Measurements from ENCODE around the gene N4BP2L1.
A peak's percentile ranks its signal among the peaks of the same experiment; 100 is the strongest.

N4BP2L1 gene

DNA sequence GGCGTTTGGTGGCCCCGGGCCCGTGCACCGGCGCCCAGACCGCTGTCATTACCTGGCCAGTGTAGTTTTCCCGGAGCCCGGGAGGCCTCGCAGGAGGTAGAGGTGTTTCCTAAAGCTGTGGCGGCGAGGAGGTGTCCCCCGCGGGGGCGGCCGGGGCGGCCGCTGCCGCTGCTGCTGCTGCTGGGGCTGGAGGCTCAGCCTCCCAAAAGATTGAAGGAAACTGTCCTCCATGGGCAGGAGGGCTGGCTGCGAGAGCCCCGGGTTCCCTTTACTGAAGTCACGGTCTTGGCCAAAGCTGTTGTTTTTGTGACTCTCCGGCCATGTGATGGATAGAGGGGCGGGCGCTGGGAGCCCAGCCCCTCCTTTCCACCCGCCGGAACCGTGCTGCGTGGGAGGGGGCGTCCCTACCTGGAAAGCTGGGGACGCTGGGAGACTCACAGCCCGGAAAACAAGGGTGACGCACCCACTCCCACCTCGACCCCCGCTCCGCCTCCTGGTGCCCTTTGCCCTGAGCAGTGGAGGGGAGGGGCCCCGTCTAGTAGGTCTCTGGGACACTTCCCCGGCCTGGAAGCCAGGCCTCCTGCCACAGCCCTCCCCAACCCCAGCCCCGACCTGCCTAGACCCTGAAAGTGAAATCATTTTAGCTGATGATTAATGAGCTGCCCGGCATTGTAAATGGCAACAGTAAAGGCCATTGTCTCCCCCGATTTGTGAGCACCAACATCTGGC lies at the start of gene N4BP2L1:
Gene N4BP2L1, minus strand, starts transcription at position 279 of the 729 bp plus-strand sequence. Its CDS starts 48 bp downstream, at position 231.
- peak; percentile 73 for DNase-seq

DNA sequence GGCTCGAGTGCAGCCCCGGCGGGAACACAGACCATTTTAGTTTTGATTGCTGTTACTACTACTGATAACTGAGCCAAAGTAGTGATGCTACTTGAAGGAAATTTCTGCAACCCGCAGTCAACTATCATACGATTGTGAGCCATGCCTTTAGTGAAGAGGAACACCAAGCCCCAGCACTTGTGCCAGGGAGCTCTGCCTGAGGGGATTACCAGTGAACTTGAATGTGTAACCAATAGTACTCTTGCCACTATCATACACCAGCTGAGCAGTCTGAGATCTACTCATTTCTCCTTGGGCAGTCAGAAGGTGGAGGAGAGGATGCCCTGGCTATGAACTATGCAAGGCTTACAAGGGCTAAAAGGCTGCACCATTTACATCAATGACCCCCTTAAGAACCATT lies 49.0 kb upstream of the N4BP2L1 start:
- no peak for DNase-seq

DNA sequence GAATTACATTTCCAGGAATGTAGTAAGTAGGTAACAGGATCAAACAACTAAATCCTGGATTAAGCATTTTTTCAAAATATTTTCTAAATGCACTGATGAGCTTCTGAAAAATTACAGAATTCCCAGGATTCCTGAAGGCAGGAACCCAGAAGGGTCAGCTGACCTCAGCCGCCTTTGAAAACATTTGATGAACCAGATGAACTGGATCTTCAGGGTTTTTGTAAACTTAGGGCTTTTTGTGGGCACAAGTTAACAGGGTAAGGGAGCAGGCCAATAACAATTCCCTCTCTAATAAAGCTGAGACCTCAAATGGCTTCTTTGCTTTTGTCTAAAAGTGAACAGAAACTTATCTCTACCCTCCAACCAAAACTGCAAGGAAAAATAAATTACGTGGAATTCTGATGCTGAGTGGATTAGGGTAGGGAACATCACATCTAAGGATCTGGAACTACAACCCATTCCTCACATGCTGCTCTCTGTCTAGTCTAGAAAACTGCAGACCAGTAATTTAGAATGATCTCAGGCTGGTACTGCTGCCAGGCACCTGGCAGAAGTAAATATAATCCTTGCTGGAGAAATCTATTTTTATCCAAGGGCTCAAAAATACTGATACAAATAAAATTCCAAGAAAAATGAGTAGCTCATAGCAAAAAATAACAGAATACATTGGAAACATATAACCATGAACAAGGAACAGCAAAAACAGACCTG lies 48.2 kb upstream of the N4BP2L1 start:
- no peak for DNase-seq

DNA sequence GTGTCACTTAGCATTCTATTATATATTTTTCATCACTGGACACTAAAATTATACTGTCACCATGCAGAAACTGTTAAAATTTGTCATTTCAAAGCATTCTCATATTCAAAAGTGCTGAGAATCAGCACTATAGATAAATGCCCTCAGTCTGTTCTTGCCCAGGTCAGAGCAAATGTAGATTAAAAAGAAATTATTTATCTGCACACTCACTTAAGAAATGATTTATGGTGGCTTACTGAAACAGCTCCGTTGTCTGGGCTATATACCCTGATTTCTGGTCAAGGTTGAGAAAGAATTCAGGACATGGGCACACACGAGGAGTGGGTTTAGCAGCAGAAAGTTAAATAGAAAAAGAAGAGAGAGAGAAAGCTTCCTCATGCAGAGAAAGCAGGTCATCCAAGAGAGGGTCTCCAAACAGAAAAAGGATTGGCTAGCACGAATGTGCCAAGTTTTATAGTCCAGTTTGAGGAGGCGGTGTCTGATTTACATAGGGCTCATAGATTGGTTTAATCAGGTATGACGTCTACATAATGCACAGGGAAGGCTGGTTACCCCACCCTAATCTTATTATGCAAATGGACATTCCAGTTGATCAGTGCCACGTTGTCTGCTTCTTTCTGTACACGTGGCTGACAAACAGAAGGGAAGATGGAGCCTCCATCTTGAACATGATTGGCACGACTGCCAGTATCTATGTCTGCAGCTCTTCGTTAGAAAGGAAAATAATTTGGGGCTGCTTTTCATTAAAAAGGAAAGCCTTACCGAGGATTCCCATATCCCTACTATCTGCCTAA lies 47.3 kb upstream of the N4BP2L1 start:
- DNase-seq: no peak

DNA sequence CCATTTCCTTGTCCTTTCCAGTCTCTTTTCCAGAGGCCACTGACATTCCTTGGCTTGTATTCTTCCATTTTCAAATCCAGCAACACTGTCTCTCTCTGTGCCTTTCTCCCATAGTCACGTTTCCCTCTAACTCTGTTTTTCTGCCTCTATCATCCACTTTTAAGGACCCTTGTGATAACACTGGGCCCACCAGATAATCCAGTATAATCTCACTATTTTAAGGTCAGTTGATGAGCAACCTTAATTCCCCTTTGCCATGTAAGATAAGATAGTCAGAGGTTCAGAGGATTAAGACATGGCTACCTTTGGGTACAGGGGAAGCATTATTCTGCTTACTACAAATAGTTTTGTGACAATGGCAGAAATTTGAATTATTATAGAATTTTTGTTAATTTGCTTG lies 45.7 kb upstream of the N4BP2L1 start:
- DNase-seq: no peak

DNA sequence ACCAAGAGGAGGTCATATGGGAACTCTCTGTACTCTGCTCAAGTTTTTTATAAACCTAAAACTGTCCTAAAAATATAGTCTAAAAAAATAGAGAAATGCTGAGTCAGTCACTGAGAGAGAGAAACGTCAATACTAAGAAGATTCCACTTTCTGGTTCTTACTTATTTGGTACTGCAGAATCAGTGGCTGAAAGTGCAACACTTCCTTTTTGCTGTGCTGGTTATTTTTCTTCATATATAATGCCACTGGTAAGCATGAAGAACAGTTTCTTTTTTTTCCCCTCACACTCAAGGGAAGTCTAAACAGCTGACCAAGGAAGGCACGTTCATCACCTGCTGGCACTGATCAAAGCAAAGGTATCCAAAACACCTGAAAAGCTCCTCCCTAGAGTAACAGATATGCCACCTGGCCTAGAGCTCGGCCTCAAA lies 44.3 kb upstream of the N4BP2L1 start:
- DNase-seq: no peak

DNA sequence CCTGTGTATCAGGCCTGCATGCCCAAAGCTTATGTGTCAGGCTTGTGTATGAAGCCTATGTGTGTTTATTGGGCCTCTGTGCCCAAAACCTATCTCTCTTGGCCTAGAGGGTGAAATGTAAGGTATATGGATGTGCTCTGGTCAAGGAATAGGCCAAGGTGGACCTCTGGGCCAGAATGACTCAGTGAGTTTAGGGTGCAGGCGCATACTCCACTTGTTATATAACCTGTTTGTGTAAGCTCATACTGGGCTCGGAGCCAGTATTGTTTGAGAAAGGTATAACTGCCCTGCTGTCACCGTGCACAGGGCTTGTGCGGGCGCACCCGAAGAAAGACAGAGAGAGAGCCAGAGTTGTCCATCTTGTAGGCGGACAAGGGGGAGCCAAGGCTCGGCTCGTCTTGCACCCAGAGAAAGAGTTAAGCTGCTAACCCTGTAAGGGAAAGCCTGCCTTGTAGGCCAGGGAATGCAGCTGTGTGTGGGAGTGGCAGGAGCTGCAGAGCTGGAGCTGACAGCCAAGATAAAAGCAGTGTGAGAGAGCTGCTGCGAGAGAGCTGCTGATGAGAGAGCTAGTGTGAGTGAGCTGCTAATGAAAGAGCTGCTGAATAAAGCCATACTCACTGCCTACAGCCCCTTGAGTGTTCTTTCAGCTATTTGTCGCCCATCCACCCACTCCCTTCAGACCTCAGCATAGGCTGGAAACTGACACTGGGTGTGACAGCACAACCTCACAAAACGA lies 43.4 kb upstream of the N4BP2L1 start:
- DNase-seq: no peak

DNA sequence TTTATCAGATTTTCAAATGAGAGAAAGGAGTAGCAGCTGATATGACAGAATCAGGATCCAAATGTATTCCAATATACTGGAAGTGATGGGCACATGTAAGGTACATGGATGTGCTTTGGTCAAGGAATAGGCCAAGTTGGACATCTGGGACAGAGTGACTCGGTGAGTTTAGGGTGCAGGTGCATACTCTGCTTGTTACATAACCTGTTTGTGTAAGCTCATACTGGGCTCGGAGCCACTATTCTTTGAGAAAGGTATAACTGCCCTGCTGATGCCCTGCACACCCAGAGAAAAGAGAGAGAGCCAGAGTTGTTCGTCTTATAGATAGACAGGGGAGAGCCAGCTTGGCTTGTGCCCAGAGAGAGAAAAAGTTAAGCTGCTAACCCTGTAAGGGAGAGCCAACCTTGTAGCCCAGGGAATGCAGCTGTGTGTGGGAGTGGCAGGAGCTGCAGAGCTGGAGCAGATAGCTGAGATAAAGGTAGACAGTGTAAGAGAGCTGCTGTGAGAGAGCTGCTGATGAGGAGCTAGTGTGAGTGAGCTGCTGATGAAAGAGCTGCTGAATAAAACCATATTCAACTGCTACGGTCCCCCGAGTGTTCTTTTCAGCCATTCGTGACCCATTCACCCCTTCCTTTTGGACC lies 40.7 kb upstream of the N4BP2L1 start:
- DNase-seq: no peak

DNA sequence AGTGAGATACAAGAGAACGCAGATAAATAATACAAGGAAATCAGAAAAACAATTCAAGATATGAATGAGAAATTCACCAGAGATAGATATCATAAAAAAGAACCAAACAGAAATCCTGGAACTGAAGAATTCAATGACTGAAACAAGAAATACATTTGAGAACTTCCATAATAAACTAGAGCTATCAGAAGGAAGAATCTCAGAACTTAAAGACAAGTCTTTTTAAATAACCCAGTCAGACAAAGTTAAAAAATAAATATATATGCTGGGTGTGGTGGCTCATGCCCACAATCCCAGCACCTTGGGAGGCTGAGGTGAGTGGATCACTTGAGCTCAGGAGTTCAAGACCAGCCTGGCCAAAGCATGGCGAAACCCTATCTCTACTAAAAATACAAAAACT lies 28.7 kb upstream of the N4BP2L1 start:
- DNase-seq: no peak

DNA sequence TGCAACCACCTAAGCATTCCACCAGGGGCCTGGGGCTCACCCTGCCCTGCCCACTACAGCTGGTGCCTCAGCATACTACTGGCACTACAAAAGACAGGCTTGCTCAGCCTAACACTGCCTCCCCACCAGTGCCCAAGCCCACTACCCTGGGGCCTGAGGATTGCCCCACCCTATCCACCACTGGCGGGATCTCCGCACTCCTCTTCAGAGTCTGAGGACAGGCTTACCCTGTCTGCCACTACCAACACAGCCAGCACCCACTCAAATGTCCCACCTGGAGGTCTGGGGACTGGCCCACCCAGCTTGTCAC lies 27.6 kb upstream of the N4BP2L1 start:
- no peak for DNase-seq

DNA sequence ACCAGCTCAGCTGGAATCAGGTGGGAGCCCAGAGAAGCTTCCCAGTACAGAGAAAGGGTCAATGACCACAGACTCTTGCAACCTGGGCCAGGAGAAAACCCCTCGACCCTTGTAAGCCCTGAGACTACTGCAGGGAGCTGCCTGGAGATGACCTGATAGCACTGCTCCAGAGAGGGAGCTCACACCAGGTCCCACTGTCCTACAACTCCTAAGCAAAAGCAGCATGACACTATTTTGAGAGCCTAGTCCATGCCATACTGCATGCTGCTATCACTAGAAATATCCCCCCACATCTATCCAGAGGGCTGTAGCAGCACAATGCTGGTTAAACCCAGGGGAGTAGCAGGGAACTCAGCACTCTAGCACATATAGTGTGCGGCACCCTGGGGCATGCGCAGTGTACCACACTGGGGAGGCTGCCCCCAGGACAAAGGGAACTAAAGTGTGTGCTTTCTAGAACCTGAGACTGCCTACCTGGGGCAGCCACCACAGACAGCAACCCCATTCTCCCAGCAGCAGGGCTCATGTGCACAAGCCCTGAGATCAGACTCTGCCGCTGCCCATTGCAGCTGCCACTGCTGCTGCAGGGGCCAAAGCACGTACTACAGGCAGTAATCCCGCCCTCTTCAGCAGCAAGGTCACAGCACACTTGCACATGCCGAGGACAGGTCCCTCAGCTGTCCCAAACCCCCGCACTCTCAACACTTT lies 27.1 kb upstream of the N4BP2L1 start:
- no peak for DNase-seq

DNA sequence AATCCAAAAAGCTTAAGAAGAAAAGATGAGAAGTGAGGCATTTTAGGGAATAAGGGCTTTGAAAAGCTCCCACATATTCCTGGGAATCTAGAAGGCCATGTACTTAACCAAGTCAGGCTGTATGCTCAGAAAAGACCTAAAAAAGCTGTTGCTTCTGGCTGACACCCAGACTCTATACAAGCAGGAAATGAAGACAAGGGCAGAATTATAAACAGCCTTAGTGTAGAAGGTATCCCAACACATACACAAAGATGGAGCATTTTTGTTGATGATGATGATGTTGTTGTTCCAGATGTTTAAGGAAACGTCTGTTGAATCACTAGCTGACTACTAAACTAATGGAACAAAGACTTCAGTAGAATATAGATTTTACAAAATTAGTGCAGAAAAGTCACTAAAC lies 26.1 kb upstream of the N4BP2L1 start:
- DNase-seq: no peak

DNA sequence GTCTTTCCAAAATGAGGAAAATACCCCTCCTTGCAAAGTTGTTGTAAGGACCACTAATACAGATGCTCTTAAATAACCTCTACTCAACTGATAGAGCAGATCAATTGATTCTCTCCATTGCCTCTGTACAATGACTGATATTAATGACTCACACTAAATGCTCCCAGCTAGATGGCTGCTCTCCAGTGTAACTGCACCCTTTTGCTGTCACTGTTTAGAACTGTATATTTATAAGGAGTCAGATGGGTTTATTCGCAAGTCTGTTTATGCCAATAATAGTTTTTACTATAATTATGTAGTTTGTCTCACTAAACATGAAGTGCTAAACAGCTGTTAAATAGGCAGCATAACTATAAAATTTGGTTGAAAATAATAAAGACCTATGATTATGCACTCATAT lies 21.0 kb upstream of the N4BP2L1 start:
- no peak for DNase-seq

DNA sequence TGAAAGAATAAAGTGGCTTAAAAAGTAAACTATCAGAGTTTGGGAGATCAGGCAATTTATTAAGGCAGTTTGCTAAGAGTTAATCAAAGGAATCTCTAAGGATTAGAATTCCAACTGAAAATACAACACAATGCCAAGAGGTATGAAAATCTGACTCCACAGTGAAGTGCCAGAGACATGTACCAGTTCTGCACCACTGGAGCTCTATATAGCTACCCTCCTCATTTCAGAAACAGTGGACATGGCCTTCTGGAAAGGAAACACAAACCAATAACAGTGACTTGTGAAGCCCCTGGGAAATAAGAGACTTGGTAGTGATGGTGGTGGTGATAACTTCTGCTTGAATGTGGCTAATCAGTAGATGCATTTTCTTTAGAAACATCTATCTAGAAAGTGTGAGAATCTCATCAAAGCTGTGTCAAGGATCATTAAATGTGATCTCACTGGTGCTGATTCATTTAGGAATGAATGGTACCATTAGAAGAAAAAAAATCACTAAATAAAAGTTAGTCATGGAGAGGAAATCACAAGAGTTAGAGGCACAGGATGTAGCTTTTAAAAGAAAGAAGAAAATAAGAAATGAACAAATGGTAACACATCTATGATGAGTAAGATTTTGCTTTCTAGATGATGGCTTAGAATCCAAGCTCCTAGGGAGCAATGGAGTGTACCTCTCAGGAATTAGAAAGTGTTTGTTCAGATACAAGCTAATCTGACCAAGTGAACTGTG lies 20.1 kb upstream of the N4BP2L1 start:
- no peak for DNase-seq

DNA sequence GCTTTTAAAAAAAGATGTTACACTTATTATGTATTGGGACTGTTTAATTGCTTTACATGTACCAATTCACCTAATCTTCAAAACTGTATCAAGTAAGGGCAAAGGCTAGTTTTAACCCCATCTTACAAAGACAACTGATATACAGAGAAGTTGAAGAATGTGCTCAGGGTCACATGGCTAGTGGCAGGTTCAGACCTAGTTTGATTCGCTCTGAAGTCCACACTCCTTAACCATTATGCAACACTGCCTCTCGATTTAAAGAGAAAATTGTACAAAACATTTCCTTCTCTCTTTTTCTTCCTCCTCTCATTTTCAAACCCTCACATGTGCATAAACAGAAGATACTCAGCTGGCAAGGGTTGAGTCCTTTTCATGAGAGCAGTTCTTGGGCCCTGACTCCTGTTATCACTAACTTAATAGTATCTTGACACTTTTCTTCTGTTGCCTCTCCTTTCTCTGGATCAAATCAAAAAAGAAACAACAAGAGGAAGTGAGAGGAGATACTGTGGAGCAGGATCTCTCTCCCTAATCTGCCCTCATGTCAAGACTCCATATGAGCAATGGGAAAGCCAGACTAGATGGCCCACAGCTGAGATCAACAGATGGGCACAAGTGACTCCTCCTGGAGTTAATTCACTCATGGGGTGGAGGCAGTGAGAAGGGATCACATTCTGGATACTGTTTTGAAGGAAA lies 19.0 kb upstream of the N4BP2L1 start:
- DNase-seq: no peak

DNA sequence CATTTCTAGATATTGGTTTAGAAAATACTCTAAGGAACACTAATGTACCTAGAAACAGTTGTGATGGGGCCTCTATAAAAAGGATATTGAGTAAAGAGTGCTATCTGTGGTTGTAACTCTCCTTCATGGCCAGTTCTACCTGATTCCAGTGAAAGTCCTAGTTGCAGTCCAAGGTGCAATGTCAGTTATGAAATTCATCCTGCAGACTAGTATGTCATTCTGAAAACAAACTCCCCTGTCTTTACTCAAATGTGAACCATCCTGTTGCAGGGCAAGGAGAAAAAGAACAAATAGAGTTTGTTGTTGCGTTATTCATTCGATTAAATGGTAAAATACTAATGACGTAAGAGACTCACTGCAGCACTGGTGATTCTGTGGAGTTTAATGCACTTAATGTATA lies 18.3 kb upstream of the N4BP2L1 start:
- DNase-seq: no peak

DNA sequence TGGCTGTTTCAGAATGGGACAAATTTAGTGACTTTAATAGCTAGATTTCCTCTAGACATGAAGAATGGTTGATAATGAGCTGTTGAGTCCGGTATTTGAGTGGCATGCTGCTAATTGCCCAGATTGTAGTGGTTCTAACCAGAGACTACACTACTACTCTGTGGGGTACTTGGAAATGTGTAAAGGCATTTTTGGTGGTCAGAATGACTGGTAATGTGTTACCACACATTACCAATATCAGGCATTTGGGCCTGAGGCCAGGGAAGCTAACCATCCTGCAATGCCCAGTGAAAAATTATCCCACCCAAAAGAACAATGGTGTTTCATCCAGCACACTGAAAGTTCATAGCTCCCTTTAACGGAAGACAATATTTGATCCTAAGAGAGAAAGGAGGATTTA lies 17.5 kb upstream of the N4BP2L1 start:
- no peak for DNase-seq

DNA sequence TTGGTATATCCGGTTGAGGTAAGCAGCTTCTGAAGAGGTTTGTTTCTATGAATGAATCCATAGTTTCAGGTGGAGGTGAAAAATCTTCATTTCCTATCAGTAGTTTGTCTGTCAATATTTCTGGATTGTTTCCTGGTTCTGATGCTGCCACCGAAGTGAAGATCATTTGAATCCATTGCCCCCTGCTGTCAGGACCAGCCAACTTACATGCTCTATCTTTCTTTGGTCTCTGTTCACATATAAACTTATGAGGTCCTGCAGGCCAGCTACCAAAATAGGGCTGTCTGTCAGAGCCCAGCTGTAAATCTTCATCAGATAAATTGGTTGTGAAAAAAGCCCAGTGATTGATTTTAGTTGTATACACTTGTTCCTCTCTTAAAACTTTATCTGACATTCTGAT lies 15.2 kb upstream of the N4BP2L1 start:
- peak; percentile 35 for DNase-seq

DNA sequence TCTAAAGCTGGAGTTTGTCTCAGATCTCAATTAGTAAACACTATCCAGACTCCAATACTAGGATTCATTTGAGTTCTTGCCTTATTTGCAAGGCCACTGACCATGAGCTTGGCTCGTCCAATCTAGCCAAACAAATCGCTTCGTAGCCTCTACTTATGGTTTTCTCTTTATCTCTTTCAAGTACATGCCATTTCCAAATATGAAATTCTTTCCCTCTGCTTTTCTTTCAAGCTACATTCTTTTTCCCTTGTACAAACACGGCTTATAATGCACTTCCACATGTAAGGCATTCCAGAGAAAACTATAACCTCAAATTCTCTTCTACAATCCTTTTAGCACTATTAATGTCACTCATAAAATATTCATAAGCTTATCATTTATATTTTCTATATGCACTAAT lies 10.9 kb upstream of the N4BP2L1 start:
- DNase-seq: no peak

DNA sequence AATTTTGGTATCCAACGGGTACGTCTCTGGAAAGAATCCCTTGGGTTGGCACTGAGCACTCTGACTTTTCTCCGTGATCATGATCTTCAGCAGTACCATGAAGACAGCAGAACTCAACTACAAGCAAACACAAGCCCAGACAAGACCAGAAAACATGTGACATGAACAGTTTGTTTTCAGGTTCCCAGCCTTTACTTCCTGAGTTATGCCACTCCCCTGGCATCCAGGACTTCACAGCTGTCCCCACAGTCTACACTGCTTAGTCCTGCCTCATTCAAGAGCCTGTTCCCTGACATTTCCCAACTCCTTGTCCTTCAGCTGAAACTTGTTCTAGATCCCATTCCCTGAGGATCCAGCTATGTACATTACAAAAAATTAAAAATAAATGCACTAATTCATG lies 4.9 kb upstream of the N4BP2L1 start:
- no peak for DNase-seq

DNA sequence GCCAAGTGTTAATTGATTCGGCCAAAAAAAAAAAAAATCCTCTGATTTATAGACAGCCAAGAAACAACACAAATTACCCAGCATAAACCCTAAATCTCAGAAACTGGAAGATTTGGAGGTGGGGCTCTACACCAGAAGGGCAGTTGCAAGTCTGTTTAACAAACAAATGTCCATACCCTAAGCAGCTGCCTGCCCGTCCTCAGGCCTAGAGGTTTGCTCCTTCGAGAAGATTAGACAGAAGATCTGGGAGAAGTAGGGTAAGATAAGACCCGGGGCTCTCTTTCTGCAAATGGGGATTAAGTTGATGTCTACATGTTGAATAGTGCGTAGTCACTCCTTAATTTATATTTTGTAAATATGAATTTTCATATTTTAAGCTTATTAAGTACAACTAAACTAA lies 3.4 kb upstream of the N4BP2L1 start:
- DNase-seq: no peak

All from GDM1 (cell line).